GM23338 (cell line): ENCODE measurements around the gene ATP6V0E2. TPM values are rescaled to one million over a fixed set of nuclear protein-coding genes. Genes with fewer than 3 reads are reported as not detected.

Source experiments
- ATAC-seq: fragments of 200-7000 bp; cut with Tn5 transposase; 3 replicates; pipeline ENCODE4 v1.9.1; 2020
- DNase-seq: peaks from one replicate; pipeline ENCODE4 v3.0.0-alpha.2; 2015; ENCODE audit warnings: low spot score
- H2AFZ ChIP-seq: fragments of 200-600 bp; sonication (generic); 2 replicates; pipeline ENCODE4 v1.8.0; 2016; ENCODE audit warnings: antibody characterized with exemption, mild to moderate bottlenecking, moderate library complexity
- H3F3A ChIP-seq: fragments of 200-600 bp; sonication (generic); replicated peaks from 2 replicates; pipeline ENCODE4 v1.8.0; 2017; ENCODE audit warnings: antibody characterized with exemption, mixed run types, low read depth
- H3K27ac ChIP-seq: fragments of 200-600 bp; sonication (generic); 2 replicates; pipeline ENCODE4 v1.6.1; 2016; ENCODE audit warnings: low read depth
- H3K27me3 ChIP-seq: fragments of 200-600 bp; sonication (generic); 2 replicates; pipeline ENCODE4 v1.8.0; 2016; ENCODE audit warnings: mild to moderate bottlenecking, mixed run types, moderate library complexity; ENCODE audit not compliant: insufficient read depth
- H3K36me3 ChIP-seq: fragments of 200-600 bp; sonication (generic); 2 replicates; pipeline ENCODE4 v1.8.0; 2016; ENCODE audit warnings: mild to moderate bottlenecking; ENCODE audit not compliant: insufficient read depth
- H3K4me1 ChIP-seq: fragments of 200-600 bp; sonication (generic); 2 replicates; pipeline ENCODE4 v1.8.0; 2016; ENCODE audit warnings: mild to moderate bottlenecking, moderate library complexity; ENCODE audit not compliant: insufficient read depth
- H3K4me2 ChIP-seq: fragments of 200-600 bp; sonication (generic); 2 replicates; pipeline ENCODE4 v1.7.1; 2017; ENCODE audit warnings: mixed run types
- H3K4me3 ChIP-seq: fragments of 200-600 bp; sonication (generic); 2 replicates; pipeline ENCODE4 v1.6.1; 2016; ENCODE audit warnings: mixed run types
- H3K79me2 ChIP-seq: fragments of 200-600 bp; sonication (generic); replicated peaks from 2 replicates; pipeline ENCODE4 v1.8.0; 2017; ENCODE audit warnings: mild to moderate bottlenecking; ENCODE audit not compliant: insufficient read depth
- H3K9me2 ChIP-seq: fragments of 200-600 bp; sonication (generic); 2 replicates; pipeline ENCODE4 v1.8.0; 2017; ENCODE audit not compliant: insufficient read depth
- H4K20me1 ChIP-seq: fragments of 200-600 bp; sonication (generic); replicated peaks from 2 replicates; pipeline ENCODE4 v1.8.0; 2017; ENCODE audit warnings: mild to moderate bottlenecking; ENCODE audit not compliant: insufficient read depth
- H3K27ac Mint-ChIP-seq: 2 replicates; pipeline ENCODE4 v1.8.0; 2020; ENCODE audit warnings: inconsistent platforms, mild to moderate bottlenecking, moderate library complexity, mixed read lengths
- H3K27me3 Mint-ChIP-seq: 3 replicates; pipeline ENCODE4 v1.8.0; 2022; ENCODE audit warnings: low read depth, mild to moderate bottlenecking, moderate library complexity, mixed read lengths, inconsistent platforms; ENCODE audit not compliant: insufficient read depth, poor library complexity
- H3K36me3 Mint-ChIP-seq: 3 replicates; pipeline ENCODE4 v1.8.0; 2021; ENCODE audit warnings: low read depth, mild to moderate bottlenecking, inconsistent platforms, moderate library complexity, mixed read lengths
- H3K4me1 Mint-ChIP-seq: 3 replicates; pipeline ENCODE4 v1.8.0; 2020; ENCODE audit warnings: mild to moderate bottlenecking, inconsistent platforms, mixed read lengths
- H3K4me3 Mint-ChIP-seq: 3 replicates; pipeline ENCODE4 v1.8.0; 2021; ENCODE audit warnings: moderate library complexity, mild to moderate bottlenecking, inconsistent platforms, mixed read lengths
- H3K9me3 Mint-ChIP-seq: 3 replicates; pipeline ENCODE4 v1.8.0; 2020; ENCODE audit warnings: moderate library complexity, mild to moderate bottlenecking, inconsistent platforms, mixed read lengths
- CREB1 ChIP-seq: fragments of 250-450 bp; sonication (Bioruptor Pico); IDR thresholded peaks from 2 replicates; pipeline ENCODE4 v1.5.0; 2020; ENCODE audit warnings: low read depth, mild to moderate bottlenecking, moderate library complexity
- CTCF ChIP-seq, 2 experiments: fragments of 200-600 bp in 1 of 2; sonication (generic) in 1 of 2; conservative IDR thresholded peaks; 2 replicates each; pipeline versions ENCODE4 v1.5.1 to v1.6.1; 2016 to 2017; ENCODE audit warnings: antibody characterized with exemption in 2 of 2, low read depth in 2 of 2, mild to moderate bottlenecking in 2 of 2, moderate library complexity in 1 of 2
- ETS1 ChIP-seq: IDR thresholded peaks from 2 replicates; pipeline ENCODE4 v1.6.1; 2016; ENCODE audit warnings: antibody characterized with exemption
- EZH2 ChIP-seq: fragments of 200-600 bp; sonication (generic); IDR thresholded peaks from one replicate; pipeline ENCODE4 v1.8.0; 2017; ENCODE audit warnings: antibody characterized with exemption, mild to moderate bottlenecking, low read depth; ENCODE audit not compliant: unreplicated experiment
- JUNB ChIP-seq: IDR thresholded peaks from one replicate; pipeline ENCODE4 v1.6.1; 2016; ENCODE audit warnings: antibody characterized with exemption; ENCODE audit not compliant: unreplicated experiment
- STAT1 ChIP-seq: IDR thresholded peaks from one replicate; pipeline ENCODE4 v1.6.1; 2016; ENCODE audit warnings: antibody characterized with exemption; ENCODE audit not compliant: unreplicated experiment
- polyA plus RNA-seq: library from polyadenylated mRNA; unstranded; fragments of >200 nt; fragmentation: Nextera tagmentation; extraction: Ambion mirVana; gene quantifications from 2 replicates; pipeline ENCODE4 v1.2.1, GENCODE V29; 2016
- total RNA-seq: library from RNA; depleted of rRNA; stranded (reverse); fragments of >200 nt; shearing (Covaris generic); gene quantifications from 2 replicates; pipeline ENCODE4 v1.2.3, GENCODE V29; 2014

ATP6V0E2 gene
- total and polyA plus RNA-seq, 2 experiments from 2014 or later: 15.6 to 34.7 TPM

- H3K36me3 ChIP-seq: no peaks in the 10 kb centered on the region
- H3K9me2 ChIP-seq: no peaks in the 10 kb centered on the region
- ATAC-seq (no peak), DNase-seq (no peak)
- TF ChIP-seq STAT1: no peak
- no peak overlapping the region for H3K27ac Mint-ChIP-seq
- H4K20me1 ChIP-seq: no peaks in the 10 kb centered on the region
- peaks cover 24% of the 10 kb centered on the region for H3K27me3 ChIP-seq
- H3K27ac ChIP-seq: no peak overlapping the region
- H3K4me1 Mint-ChIP-seq: peaks cover 14% of the 10 kb centered on the region; the same call in 2 of the 3 replicates
- H3F3A ChIP-seq: peaks cover 11% of the 10 kb centered on the region; the same call in 1 of the 2 replicates
- H3K79me2 ChIP-seq: no peaks in the 10 kb centered on the region
- H2AFZ ChIP-seq: no peak overlapping the region
- peaks cover 16% of the 10 kb centered on the region for H3K27me3 Mint-ChIP-seq
- H3K9me3 Mint-ChIP-seq: no peaks in the 10 kb centered on the region
- H3K4me1 ChIP-seq: peaks cover 6% of the 10 kb centered on the region; the same call in 1 of the 2 replicates
- H3K4me2 ChIP-seq: no peak overlapping the region
- no peak overlapping the region for H3K4me3 Mint-ChIP-seq
- no peak overlapping the region for H3K4me3 ChIP-seq
- H3K36me3 Mint-ChIP-seq: no peaks in the 10 kb centered on the region
Observed at GRCh38 chr7:149870701-149871483, 2.9 kb upstream of the ATP6V0E2 start.

- no peak overlapping the region for H3K27ac ChIP-seq
- H3K4me3 Mint-ChIP-seq: no peak overlapping the region
- H3K4me3 ChIP-seq: no peak overlapping the region
- peaks cover 11% of the 10 kb centered on the region; the same call in 1 of the 2 replicates for H3F3A ChIP-seq
- H3K9me3 Mint-ChIP-seq: no peaks in the 10 kb centered on the region
- peaks cover 16% of the 10 kb centered on the region for H3K27me3 Mint-ChIP-seq
- peaks cover 14% of the 10 kb centered on the region; the same call in 2 of the 3 replicates for H3K4me1 Mint-ChIP-seq
- ATAC-seq (no peak), DNase-seq (no peak)
- peaks cover 24% of the 10 kb centered on the region for H3K27me3 ChIP-seq
- no peaks in the 10 kb centered on the region for H3K36me3 ChIP-seq
- TF ChIP-seq CREB1 (CRISPR knock-in tag) (no peak), CTCF (conservative IDR thresholded peaks at IDR 0.05; ENCODE audit: low read depth in 2 of 2) (no peak), JUNB (no peak), STAT1 (no peak), EZH2 (no peak), ETS1 (no peak)
- H4K20me1 ChIP-seq: 0 out of 2 replicates have a peak, but pooled peaks cover 4% of the 10 kb centered on the region
- H3K79me2 ChIP-seq: no peaks in the 10 kb centered on the region
- H3K27ac Mint-ChIP-seq: no peak overlapping the region
- H2AFZ ChIP-seq: no peak overlapping the region
- H3K4me2 ChIP-seq: no peak overlapping the region
- no peaks in the 10 kb centered on the region for H3K9me2 ChIP-seq
- peaks cover 6% of the 10 kb centered on the region; the same call in 1 of the 2 replicates for H3K4me1 ChIP-seq
- H3K36me3 Mint-ChIP-seq: no peaks in the 10 kb centered on the region
Observed at GRCh38 chr7:149871576-149871975, 2.2 kb upstream of the ATP6V0E2 start.
